Small intestine (tissue), 7 donors: Measurements from ENCODE around the gene LAMA5. TPM values are rescaled to one million over a fixed set of nuclear protein-coding genes. Genes with fewer than 3 reads are reported as not detected.

Source experiments
- DNase-seq, 2 donors: peaks; one replicate each; pipeline versions ENCODE4 v3.0.0 to v3.0.0-alpha.2; 2013
- FAIRE-seq: peaks from 2 replicates; lab custom pipeline; 2012; peaks lifted over from hg19 to GRCh38; lab: Jason Lieb, UNC
- H3K27ac ChIP-seq, 3 donors: one replicate each; pipeline ENCODE4 v1.5.1; 2013; ENCODE audit warnings: low read length in 2 of 3, mild to moderate bottlenecking in 2 of 3, control low read depth in 1 of 3, inconsistent platforms in 1 of 3, low read depth in 1 of 3, moderate library complexity in 1 of 3
- H3K27me3 ChIP-seq, 3 donors: one replicate each; pipeline ENCODE4 v1.6.1; 2013; ENCODE audit warnings: low read length in 3 of 3, inconsistent platforms in 1 of 3; ENCODE audit not compliant: control insufficient read depth in 3 of 3, insufficient read depth in 3 of 3
- H3K36me3 ChIP-seq, 3 donors: one replicate each; pipeline ENCODE4 v1.6.1; 2013; ENCODE audit warnings: low read length in 3 of 3, inconsistent platforms in 1 of 3, low read depth in 1 of 3, mild to moderate bottlenecking in 1 of 3, moderate library complexity in 1 of 3; ENCODE audit not compliant: control insufficient read depth in 3 of 3, insufficient read depth in 2 of 3
- H3K4me1 ChIP-seq, 3 donors: one replicate each; pipeline ENCODE4 v1.6.1; 2013; ENCODE audit warnings: low read length in 2 of 3, inconsistent platforms in 1 of 3, low read depth in 1 of 3, mild to moderate bottlenecking in 1 of 3, moderate library complexity in 1 of 3; ENCODE audit not compliant: control insufficient read depth in 3 of 3, insufficient read depth in 2 of 3
- H3K4me3 ChIP-seq, 3 donors: one replicate each; pipeline ENCODE4 v1.5.1; 2013; ENCODE audit warnings: low read length in 3 of 3, control low read depth in 1 of 3, inconsistent platforms in 1 of 3, low read depth in 1 of 3, mild to moderate bottlenecking in 1 of 3, moderate library complexity in 1 of 3
- H3K9me3 ChIP-seq, 2 donors: one replicate each; pipeline ENCODE4 v1.6.1; 2013; ENCODE audit warnings: low read depth in 1 of 2, low read length in 1 of 2; ENCODE audit not compliant: control insufficient read depth in 2 of 2, insufficient read depth in 1 of 2
- WGBS, 3 donors: extraction: QIAGEN DNeasy Blood & Tissue Kit; methylation state at CpG; one replicate each; pipeline ENCODE4 v1.1.7; 2013; 5-methylcytosine and 5-hydroxymethylcytosine counted together
- polyA plus RNA-seq, 4 donors: library from polyadenylated mRNA; stranded (reverse) in 3 of 4; unstranded in 1 of 4; fragments of 200-250 nt in 3 of 4; fragments of 120-200 nt in 1 of 4; gene quantifications; one replicate each; pipeline versions ENCODE4 v1.2.1 to v1.2.3, GENCODE V29; 2013
- donor health status: healthy with polysubstance abuse.
- donor health status: control.
- donor health status: control.
- donor health status: Bipolar disorder and iron deficiency.
- donor health status: healthy.

LAMA5 gene
- polyA plus RNA-seq, 4 donors: 1.3 to 62.8 (median 23.0) TPM

- no peak overlapping the region for H3K27ac ChIP-seq
- FAIRE-seq (no peak), DNase-seq (no peak)
- WGBS, 3 donors: 79 to 91% (median 85%) methylated on average over 8 of the region's 8 CpGs
- no peak overlapping the region for H3K4me3 ChIP-seq
- peaks cover 0 to 65% (median 5%) of the 10 kb centered on the region in 3 donors for H3K4me1 ChIP-seq
- H3K36me3 ChIP-seq: no peaks in the 10 kb centered on the region
- peaks cover 0 to 8% (median 0%) of the 10 kb centered on the region in 3 donors for H3K27me3 ChIP-seq
- H3K9me3 ChIP-seq: no peaks in the 10 kb centered on the region
These were observed 4.5 kb upstream of the LAMA5 start for GRCh38 chr20:62371588-62372041.

- Histone ChIP-seq H3K4me3 (no peak overlapping the region), H3K27me3 (peaks cover 0 to 8% (median 0%) of the 10 kb centered on the region in 3 donors), H3K27ac (peak overlapping the region in 2 of 3 donors; percentile 32 to 48), H3K36me3 (no peaks in the 10 kb centered on the region), H3K4me1 (peaks cover 0 to 62% (median 8%) of the 10 kb centered on the region in 3 donors), H3K9me3 (no peaks in the 10 kb centered on the region)
- FAIRE-seq: no peak
- 49 to 67% (median 53%) methylated on average over 18 of the region's 18 CpGs for WGBS, 3 donors
- DNase-seq: peak in 1 of 2 donors; percentile 48
These were observed 3.9 kb upstream of the LAMA5 start for GRCh38 chr20:62370807-62371587.

- H3K4me1 ChIP-seq: peaks cover 0 to 64% (median 8%) of the 10 kb centered on the region in 3 donors
- H3K9me3 ChIP-seq: no peaks in the 10 kb centered on the region
- FAIRE-seq (no peak), DNase-seq (no peak)
- peak overlapping the region in 2 of 3 donors; percentile 8 to 57 for H3K27ac ChIP-seq
- H3K4me3 ChIP-seq: no peak overlapping the region
- 51 to 58% (median 56%) methylated on average over 19 of the region's 19 CpGs for WGBS, 3 donors
- H3K36me3 ChIP-seq: no peaks in the 10 kb centered on the region
- H3K27me3 ChIP-seq: peaks cover 0 to 8% (median 0%) of the 10 kb centered on the region in 3 donors
These were observed 3.1 kb upstream of the LAMA5 start for GRCh38 chr20:62370115-62370806.

GRCh38 chr20:62369815-62370114 lies 2.7 kb upstream of the LAMA5 start:
- H3K27ac ChIP-seq: peak overlapping the region in 1 of 3 donors; percentile 8
- DNase-seq (no peak), FAIRE-seq (no peak)
- peaks cover 0 to 64% (median 8%) of the 10 kb centered on the region in 3 donors for H3K4me1 ChIP-seq
- no peaks in the 10 kb centered on the region for H3K36me3 ChIP-seq
- no peaks in the 10 kb centered on the region for H3K9me3 ChIP-seq
- H3K27me3 ChIP-seq: peaks cover 0 to 8% (median 0%) of the 10 kb centered on the region in 3 donors
- no peak overlapping the region for H3K4me3 ChIP-seq
- WGBS, 3 donors: 47 to 61% (median 59%) methylated on average over 4 of the region's 4 CpGs

GRCh38 chr20:62368976-62369814 lies 2.1 kb upstream of the LAMA5 start:
- no peak overlapping the region for H3K4me3 ChIP-seq
- H3K4me1 ChIP-seq: peaks cover 0 to 65% (median 8%) of the 10 kb centered on the region in 3 donors
- FAIRE-seq: no peak
- H3K27me3 ChIP-seq: peaks cover 0 to 5% (median 0%) of the 10 kb centered on the region in 3 donors
- WGBS, 3 donors: 18 to 24% (median 23%) methylated on average over 24 to 28 of the region's 28 CpGs
- no peaks in the 10 kb centered on the region for H3K9me3 ChIP-seq
- H3K36me3 ChIP-seq: peaks cover 0 to 4% (median 0%) of the 10 kb centered on the region in 3 donors
- DNase-seq: no peak
- H3K27ac ChIP-seq: peak overlapping the region in 2 of 3 donors; percentile 8 to 40

GRCh38 chr20:62368392-62368975 lies 1.4 kb upstream of the LAMA5 start:
- WGBS, 3 donors: 5 to 8% (median 5%) methylated on average over 13 to 15 of the region's 15 CpGs
- Histone ChIP-seq H3K9me3 (no peaks in the 10 kb centered on the region), H3K27me3 (peaks cover 0 to 5% (median 0%) of the 10 kb centered on the region in 3 donors), H3K4me1 (peaks cover 0 to 72% (median 8%) of the 10 kb centered on the region in 3 donors), H3K36me3 (peaks cover 0 to 11% (median 0%) of the 10 kb centered on the region in 3 donors), H3K4me3 (no peak overlapping the region), H3K27ac (peak overlapping the region in 2 of 3 donors; percentile 5 to 40)
- DNase-seq: peak in 1 of 2 donors; percentile 68
- no peak for FAIRE-seq

- no peaks in the 10 kb centered on the region for H3K9me3 ChIP-seq
- peaks cover 0 to 17% (median 0%) of the 10 kb centered on the region in 3 donors for H3K36me3 ChIP-seq
- 2 to 6% (median 3%) methylated on average over 34 to 37 of the region's 37 CpGs for WGBS, 3 donors
- H3K4me1 ChIP-seq: peaks cover 0 to 76% (median 8%) of the 10 kb centered on the region in 3 donors
- H3K27ac ChIP-seq: peak overlapping the region in 2 of 3 donors; percentile 1 to 12
- FAIRE-seq: no peak
- peak overlapping the region; percentile 18 to 51 (median 25) for H3K4me3 ChIP-seq
- DNase-seq: no peak
- peaks cover 0 to 5% (median 0%) of the 10 kb centered on the region in 3 donors for H3K27me3 ChIP-seq
These were observed 700 bp upstream of the LAMA5 start for GRCh38 chr20:62367633-62368391.
